A549 (cell line): Measurements from ENCODE around the gene IL12B.

ENCODE experiments used
- BHLHE40 ChIP-seq: IDR thresholded peaks from 2 replicates; pipeline ENCODE4 v1.6.1; 2012; ENCODE audit warnings: low read depth, low read length, inconsistent platforms
- CTCF ChIP-seq: fragments of >200 bp; sonication (Bioruptor Twin); formaldehyde crosslinking; IDR thresholded peaks from 3 replicates; pipeline ENCODE4 v1.5.1; 2016
- EHMT2 ChIP-seq: fragments of 200-600 bp; sonication (generic); IDR thresholded peaks from 2 replicates; pipeline ENCODE4 v1.6.1; 2016; ENCODE audit warnings: antibody characterized with exemption, low read depth, mild to moderate bottlenecking, moderate library complexity
- ELK1 ChIP-seq: fragments of 150-350 bp; IDR thresholded peaks from 2 replicates; pipeline ENCODE4 v1.6.1; 2014; ENCODE audit warnings: low read depth, mild to moderate bottlenecking, low read length
- HMGXB4 ChIP-seq: fragments of 250-450 bp; sonication (Bioruptor Pico); IDR thresholded peaks from 2 replicates; pipeline ENCODE4 v1.5.0; 2021; ENCODE audit warnings: mild to moderate bottlenecking, moderate library complexity, borderline replicate concordance
- HOXB5 ChIP-seq: fragments of 250-450 bp; sonication (Bioruptor Pico); IDR thresholded peaks from 2 replicates; pipeline ENCODE4 v1.5.0; 2020; ENCODE audit warnings: mild to moderate bottlenecking, moderate library complexity
- MAFK ChIP-seq: fragments of 450-650 bp; IDR thresholded peaks from 2 replicates; pipeline ENCODE4 v1.6.1; 2014; ENCODE audit not compliant: partially characterized antibody
- MYC ChIP-seq: IDR thresholded peaks from 2 replicates; pipeline ENCODE4 v1.6.1; 2012; ENCODE audit warnings: mild to moderate bottlenecking, inconsistent platforms, low read length, improper control_type of control experiment, borderline replicate concordance
- NR3C1 ChIP-seq: fragments of >200 bp; sonication (Bioruptor Twin); formaldehyde crosslinking; IDR thresholded peaks from 3 replicates; pipeline ENCODE4 v1.6.1; 2017
- POLR2A ChIP-seq: IDR thresholded peaks from 2 replicates; pipeline ENCODE4 v1.6.1; 2012; ENCODE audit warnings: mild to moderate bottlenecking, low read length
- RAD21 ChIP-seq, 2 experiments: fragments of >200 bp in 1 of 2; sonication (Bioruptor Twin) in 1 of 2; formaldehyde crosslinking in 1 of 2; IDR thresholded peaks in 1 of 2; conservative IDR thresholded peaks in 1 of 2; 2 replicates in 1 of 2; 3 replicates in 1 of 2; pipeline ENCODE4 v1.6.1; 2012 to 2018; ENCODE audit warnings: inconsistent platforms in 1 of 2
- REST ChIP-seq: fragments of 200-600 bp; sonication (generic); IDR thresholded peaks from 2 replicates; pipeline ENCODE4 v1.6.1; 2016; ENCODE audit warnings: antibody characterized with exemption, mild to moderate bottlenecking, moderate library complexity
- RFX5 ChIP-seq: fragments of 450-650 bp; IDR thresholded peaks from 2 replicates; pipeline ENCODE4 v1.7.1; 2014; ENCODE audit warnings: antibody characterized with exemption, mild to moderate bottlenecking, moderate library complexity
- TP53 ChIP-seq: fragments of 250-450 bp; sonication (Bioruptor Pico); IDR thresholded peaks from 2 replicates; pipeline ENCODE4 v1.5.0; 2021; ENCODE audit warnings: mild to moderate bottlenecking, moderate library complexity

GRCh38 chr5:159337016-159337955 lies 7.0 kb upstream of the IL12B start:
- TF ChIP-seq REST (no peak), CTCF (no peak), RFX5 (no peak), ELK1 (no peak), MYC (no peak), HOXB5 (CRISPR knock-in tag) (no peak), RAD21 (conservative IDR thresholded peaks at IDR 0.05 in 1 of 2, IDR thresholded peaks at IDR 0.05 in 1 of 2) (no peak), BHLHE40 (no peak), MAFK (no peak), POLR2A (no peak), EHMT2 (no peak), TP53 (CRISPR knock-in tag) (no peak), NR3C1 (no peak), HMGXB4 (CRISPR knock-in tag) (no peak)
